GM13976 (cell line): Measurements from ENCODE around the gene FGD4.

ENCODE experiments used
- DNase-seq: peaks from one replicate; pipeline ENCODE4 v3.0.0; 2012; ENCODE audit warnings: low spot score
- in situ Hi-C: fragments of 300-500 bp; cut with MboI; formaldehyde crosslinking; loops from one replicate; pipeline ENCODE4 v1.12.0; 2022; ENCODE audit warnings: low sequenced_read_pairs, mixed read lengths, inconsistent platforms; ENCODE audit not compliant: unreplicated experiment
- TF ChIP-seq, protein P1 (sequence below): IDR thresholded peaks from 2 replicates; pipeline ENCODE4 v1.5.1; 2012; ENCODE audit warnings: borderline replicate concordance, mild to moderate bottlenecking; ENCODE audit not compliant: insufficient read depth; ENCODE audit errors: extremely low read depth, missing control alignments, control extremely low read depth

FGD4 gene

DNA sequence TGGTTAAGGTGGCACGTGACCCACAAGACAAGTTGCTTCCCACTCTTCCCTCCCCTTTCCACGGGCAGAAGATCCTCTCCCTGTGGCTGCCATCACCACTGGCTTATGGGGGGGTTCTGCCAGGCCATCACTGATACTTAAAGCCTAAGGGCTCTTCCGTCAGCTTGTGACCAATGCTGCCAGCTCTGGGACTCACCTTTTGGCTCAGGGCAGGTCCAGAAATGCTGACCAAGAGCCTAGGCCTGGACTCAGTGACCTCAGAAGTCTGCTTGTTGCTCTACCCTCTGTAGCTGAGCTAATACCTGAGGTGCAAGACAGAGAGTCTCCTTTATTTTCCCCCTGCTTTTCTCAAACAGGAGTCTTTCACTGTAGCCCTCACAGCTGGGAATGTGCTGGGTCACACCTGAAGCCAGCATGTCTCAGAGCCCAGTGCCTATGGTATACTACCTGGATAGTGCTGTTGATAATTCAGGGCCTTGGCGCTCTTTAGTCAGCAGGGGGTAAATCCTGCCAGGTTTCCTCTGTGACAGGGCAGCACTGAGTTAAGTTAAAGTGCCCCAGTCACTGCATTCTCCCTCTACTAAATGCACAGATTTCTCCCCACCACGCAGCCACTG lies 19.7 kb downstream of the FGD4 start:
- no peak for DNase-seq
- TF ChIP-seq, protein P1, sequence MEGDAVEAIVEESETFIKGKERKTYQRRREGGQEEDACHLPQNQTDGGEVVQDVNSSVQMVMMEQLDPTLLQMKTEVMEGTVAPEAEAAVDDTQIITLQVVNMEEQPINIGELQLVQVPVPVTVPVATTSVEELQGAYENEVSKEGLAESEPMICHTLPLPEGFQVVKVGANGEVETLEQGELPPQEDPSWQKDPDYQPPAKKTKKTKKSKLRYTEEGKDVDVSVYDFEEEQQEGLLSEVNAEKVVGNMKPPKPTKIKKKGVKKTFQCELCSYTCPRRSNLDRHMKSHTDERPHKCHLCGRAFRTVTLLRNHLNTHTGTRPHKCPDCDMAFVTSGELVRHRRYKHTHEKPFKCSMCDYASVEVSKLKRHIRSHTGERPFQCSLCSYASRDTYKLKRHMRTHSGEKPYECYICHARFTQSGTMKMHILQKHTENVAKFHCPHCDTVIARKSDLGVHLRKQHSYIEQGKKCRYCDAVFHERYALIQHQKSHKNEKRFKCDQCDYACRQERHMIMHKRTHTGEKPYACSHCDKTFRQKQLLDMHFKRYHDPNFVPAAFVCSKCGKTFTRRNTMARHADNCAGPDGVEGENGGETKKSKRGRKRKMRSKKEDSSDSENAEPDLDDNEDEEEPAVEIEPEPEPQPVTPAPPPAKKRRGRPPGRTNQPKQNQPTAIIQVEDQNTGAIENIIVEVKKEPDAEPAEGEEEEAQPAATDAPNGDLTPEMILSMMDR: no peak
- in situ Hi-C loops: no loop called here

DNA sequence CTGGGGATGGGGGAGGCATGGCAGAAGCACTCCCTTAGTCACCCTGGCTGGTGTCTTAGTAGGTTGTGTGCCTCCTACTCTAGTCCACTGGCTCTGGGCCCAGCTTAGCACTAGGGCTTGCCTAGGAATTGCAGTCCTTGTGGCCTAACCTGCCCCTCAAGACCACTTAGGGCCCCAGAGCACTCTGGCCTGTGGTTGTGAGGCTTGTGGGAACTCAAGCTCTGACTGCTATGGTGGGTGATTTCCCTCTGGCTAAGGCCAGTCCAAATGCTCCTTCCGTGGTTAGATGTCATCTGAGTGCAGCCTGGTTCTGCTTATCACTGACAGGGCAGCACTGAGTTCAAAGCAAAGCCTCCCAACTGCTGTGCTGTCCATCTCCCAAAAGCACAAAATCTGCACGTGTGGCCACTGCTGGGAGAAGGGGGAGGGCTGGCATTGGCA lies 20.2 kb downstream of the FGD4 start:
- TF ChIP-seq, protein P1: no peak
- in situ Hi-C loops: no loop called here
- no peak for DNase-seq

DNA sequence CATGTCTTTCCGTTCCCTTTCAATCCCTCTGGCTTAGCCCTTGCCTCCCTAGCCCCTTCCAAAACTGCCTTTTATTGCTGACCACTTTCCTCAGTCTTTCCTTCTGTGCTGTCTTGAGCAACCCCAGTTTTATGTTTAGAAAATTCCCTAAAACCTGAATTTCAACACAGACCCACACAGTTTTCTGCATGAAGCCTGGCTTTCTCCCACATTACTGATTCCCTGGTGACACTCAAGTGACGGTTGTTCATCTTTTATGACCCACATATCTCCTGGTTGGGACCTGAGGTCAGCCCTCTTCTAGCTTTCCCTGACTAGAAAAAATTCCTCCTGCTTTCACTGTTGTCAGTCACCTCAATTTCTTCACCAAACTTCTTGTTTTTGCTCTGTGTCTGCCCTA lies 21.0 kb downstream of the FGD4 start:
- TF ChIP-seq, protein P1: no peak
- in situ Hi-C loops: no loop called here
- no peak for DNase-seq

DNA sequence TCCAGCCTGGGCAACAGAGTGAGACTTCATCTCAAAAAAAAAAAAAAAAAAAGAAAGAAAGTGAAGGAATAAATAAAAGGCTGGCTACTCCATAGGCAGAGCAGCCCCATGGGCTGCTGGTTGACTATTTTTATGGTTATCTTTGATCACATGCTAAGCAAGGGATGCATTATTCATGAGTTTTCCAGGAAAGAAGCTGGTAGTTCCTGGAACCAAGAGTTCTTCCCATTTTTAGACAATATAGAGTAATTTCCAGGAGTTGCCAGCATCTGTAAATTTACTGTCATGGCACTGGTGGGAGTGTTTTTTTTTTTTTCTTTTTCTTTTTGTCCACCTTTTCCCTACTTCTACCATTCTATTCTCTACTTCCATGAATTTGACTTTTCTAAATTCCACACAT lies 24.2 kb downstream of the FGD4 start:
- TF ChIP-seq, protein P1: no peak
- no peak for DNase-seq
- in situ Hi-C loops: no loop called here

DNA sequence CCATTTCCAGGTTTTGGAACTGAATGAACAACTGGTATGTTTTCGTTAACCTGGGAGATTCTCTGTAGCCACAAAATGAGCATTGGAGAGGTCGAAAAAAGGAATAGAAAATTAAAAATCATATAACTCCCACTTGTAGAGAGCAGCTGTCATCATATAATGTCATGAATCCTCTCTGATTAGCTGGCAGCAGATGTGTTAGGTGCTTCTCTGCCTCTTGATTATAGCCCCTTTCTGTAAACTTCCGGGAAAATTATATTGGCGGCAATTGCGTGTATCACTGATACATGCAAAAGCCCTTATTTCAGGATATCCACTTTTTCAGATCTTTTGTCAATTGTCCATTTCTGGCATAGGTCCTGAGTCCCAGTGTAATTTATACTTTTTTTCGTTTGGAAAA lies 31.7 kb downstream of the FGD4 start:
- TF ChIP-seq, protein P1: no peak
- in situ Hi-C loops: no loop called here
- no peak for DNase-seq

DNA sequence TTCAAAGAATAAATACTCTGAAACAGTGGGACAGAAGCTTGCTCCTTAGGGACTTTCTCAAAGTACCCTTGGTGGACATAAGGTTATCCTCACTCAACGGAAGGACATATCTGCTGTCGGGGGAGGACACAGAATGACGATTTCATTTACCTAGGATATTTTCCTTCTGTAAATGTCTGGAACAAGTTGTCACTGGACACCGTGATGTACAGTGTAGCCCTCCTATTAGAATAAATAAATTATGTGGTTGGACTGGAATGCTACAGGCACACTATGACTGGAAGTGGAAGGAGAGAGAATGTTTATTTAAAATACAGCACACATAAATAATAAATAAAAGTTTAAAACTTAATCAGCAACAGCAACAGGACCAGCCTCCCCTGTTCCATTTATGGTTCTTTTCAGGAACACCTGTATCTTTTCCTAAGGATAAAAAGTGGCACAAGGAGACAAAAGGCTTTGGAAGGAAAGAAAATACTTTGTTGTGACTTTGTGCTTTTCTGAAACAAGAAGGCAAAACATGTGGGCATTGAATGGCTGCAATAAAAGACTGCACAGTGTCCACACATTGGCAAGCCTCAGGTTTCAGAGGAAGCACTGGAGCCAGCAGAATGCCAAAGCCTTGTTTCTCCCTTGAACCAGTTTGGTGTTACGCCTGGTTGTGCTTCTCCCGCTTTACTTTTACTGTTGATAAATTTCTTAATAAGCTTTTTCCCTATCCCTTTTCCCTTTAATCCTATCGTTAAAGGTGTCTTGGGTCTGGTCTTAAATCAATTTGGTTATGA lies 36.8 kb downstream of the FGD4 start:
- no peak for DNase-seq
- TF ChIP-seq, protein P1: no peak

More for the DNA sequence above, 36.8 kb downstream of the FGD4 start:
- in situ Hi-C loops: no loop called here
